HUES48 (cell line): ENCODE measurements around the gene S100A1.
A peak's percentile ranks its signal among the peaks of the same experiment; 100 is the strongest.
"Not testable (repeated sequence)": the region's sequence is repeated elsewhere in the genome, so short reads cannot be mapped to it uniquely, and the experiment has no call there.

ENCODE experiments used
- H3K27ac ChIP-seq: one replicate; pipeline ENCODE4 v1.7.0; 2013; ENCODE audit warnings: low read depth, low read length, inconsistent platforms
- H3K27me3 ChIP-seq: 2 replicates; pipeline ENCODE4 v1.6.1; 2013; ENCODE audit warnings: mild to moderate bottlenecking, low read length; ENCODE audit not compliant: control insufficient read depth, insufficient read depth
- H3K36me3 ChIP-seq: 2 replicates; pipeline ENCODE4 v1.6.1; 2013; ENCODE audit warnings: low read length; ENCODE audit not compliant: control insufficient read depth, insufficient read depth
- H3K4me1 ChIP-seq: 2 replicates; pipeline ENCODE4 v1.6.1; 2013; ENCODE audit warnings: mild to moderate bottlenecking, low read length; ENCODE audit not compliant: control insufficient read depth, insufficient read depth
- H3K4me3 ChIP-seq: 2 replicates; pipeline ENCODE4 v1.5.1; 2013; ENCODE audit warnings: mild to moderate bottlenecking, low read depth, low read length
- H3K9ac ChIP-seq: 2 replicates; pipeline ENCODE4 v1.6.1; 2013; ENCODE audit warnings: mild to moderate bottlenecking, low read depth, low read length, moderate library complexity
- H3K9me3 ChIP-seq: 2 replicates; pipeline ENCODE4 v1.6.1; 2013; ENCODE audit warnings: low read length; ENCODE audit not compliant: control insufficient read depth, insufficient read depth

Gene S100A1

GRCh38 chr1:153658400-153659174, 30.4 kb downstream of the S100A1 start, which contains the start of gene SNAPIN:
Gene SNAPIN, plus strand, starts transcription at chr1:153658703. Its CDS starts 41 bp downstream, at chr1:153658744.
- Histone ChIP-seq H3K27ac (peak within 1 kb of the TSS; percentile 95), H3K9ac (peak within 1 kb of the TSS; percentile 91), H3K4me3 (peak within 1 kb of the TSS; percentile 100), H3K36me3 (peaks cover 35% of the 10 kb centered on the region), H3K4me1 (peaks cover 5% of the 10 kb centered on the region), H3K9me3 (no peaks in the 10 kb centered on the region), H3K27me3 (no peaks in the 10 kb centered on the region)

GRCh38 chr1:153659175-153659534, 30.9 kb downstream of the S100A1 start:
- H3K27me3 ChIP-seq = no peaks in the 10 kb centered on the region
- H3K9ac ChIP-seq = peak overlapping the region; percentile 91; the same call in 1 of the 2 replicates
- H3K36me3 ChIP-seq = peaks cover 40% of the 10 kb centered on the region
- H3K4me1 ChIP-seq = peaks cover 5% of the 10 kb centered on the region
- H3K9me3 ChIP-seq = no peaks in the 10 kb centered on the region
- H3K4me3 ChIP-seq = peak overlapping the region; percentile 100
- peak overlapping the region; percentile 95 for H3K27ac ChIP-seq

DNA sequence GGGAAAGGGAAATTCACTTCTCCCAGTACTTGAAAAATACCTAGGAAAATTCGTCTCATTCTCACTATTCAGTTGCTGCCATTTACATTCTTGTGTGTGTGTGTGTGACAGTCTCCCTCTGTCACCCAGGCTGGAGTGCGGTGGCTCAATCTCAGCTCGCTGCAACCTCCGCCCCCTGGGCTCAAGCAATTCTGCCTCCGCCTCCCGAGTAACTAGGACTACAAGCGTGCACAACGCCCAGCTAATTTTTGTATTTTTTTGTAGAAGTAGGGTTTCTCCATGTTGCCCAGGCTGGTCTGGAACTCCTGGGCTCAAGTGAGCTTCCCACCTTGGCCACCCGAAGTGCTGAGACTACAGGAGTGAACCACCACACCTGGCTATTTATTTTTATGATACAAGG, 31.4 kb downstream of the S100A1 start:
- Histone ChIP-seq H3K9ac (no peak overlapping the region), H3K36me3 (peaks cover 45% of the 10 kb centered on the region), H3K27me3 (no peaks in the 10 kb centered on the region), H3K9me3 (no peaks in the 10 kb centered on the region), H3K27ac (no peak overlapping the region), H3K4me1 (peaks cover 5% of the 10 kb centered on the region), H3K4me3 (peak overlapping the region; percentile 100)

DNA sequence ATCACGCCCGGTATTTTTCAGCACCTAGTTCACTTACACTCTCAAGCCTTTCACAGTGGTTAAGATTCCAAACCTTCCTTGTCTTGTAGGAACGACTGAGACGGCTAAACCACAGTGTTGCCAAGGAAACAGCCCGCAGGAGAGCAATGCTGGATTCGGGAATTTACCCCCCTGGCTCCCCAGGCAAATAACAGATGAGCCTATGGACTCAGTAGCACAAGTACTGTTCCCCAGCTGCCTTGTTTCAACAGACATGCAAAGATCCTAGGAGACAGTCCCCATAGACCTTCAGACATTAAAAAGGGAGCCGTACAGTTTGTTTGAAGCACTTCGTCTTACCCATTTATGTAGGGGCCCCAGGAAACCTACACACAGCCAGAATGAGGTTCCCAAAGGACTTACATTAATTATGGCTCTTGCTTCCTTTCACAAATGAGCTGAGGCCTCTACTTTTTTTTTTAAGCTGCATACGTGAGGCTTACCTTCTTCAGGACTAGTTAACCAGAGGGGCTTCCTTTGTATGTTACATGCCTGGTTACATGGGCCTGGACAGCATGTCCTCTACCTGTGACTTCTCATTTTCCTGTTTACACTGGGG, 33.0 kb downstream of the S100A1 start:
- Histone ChIP-seq H3K4me3 (no peak overlapping the region), H3K9ac (no peak overlapping the region), H3K36me3 (peaks cover 61% of the 10 kb centered on the region), H3K27ac (no peak overlapping the region), H3K9me3 (no peaks in the 10 kb centered on the region), H3K27me3 (no peaks in the 10 kb centered on the region), H3K4me1 (peaks cover 5% of the 10 kb centered on the region)

GRCh38 chr1:153662269-153662668, 34.0 kb downstream of the S100A1 start:
- H3K4me1 ChIP-seq = peaks cover 5% of the 10 kb centered on the region
- peaks cover 72% of the 10 kb centered on the region for H3K36me3 ChIP-seq
- H3K9ac ChIP-seq = no peak overlapping the region

DNA sequence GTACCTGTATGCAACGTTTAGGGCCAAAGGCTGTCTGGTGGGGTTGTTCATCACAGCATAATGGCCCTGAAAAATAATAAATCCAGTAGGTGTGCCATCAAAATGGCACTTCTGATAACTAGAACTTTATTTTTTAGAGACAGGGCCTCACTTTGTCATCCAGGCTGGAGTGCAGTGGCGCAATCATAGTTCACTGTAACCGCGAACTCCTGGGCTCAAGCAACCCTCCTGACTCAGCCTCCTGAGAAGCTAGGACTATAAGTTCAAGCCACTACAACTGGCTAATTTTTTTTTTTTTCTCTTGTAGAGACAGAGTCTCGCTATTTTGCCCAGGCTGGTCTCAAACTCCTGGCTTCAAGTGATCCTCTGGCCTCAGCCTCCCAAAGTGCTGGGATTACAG, 35.0 kb downstream of the S100A1 start:
- H3K9ac ChIP-seq = no peak overlapping the region

More at GRCh38 chr1:153662269-153662668, 34.0 kb downstream of the S100A1 start:
- no peak overlapping the region for H3K27ac ChIP-seq
- no peak overlapping the region for H3K4me3 ChIP-seq
- no peaks in the 10 kb centered on the region for H3K27me3 ChIP-seq
- H3K9me3 ChIP-seq = no peaks in the 10 kb centered on the region

GRCh38 chr1:153667439-153667838, 39.2 kb downstream of the S100A1 start:
- H3K4me1 ChIP-seq = peaks cover 4% of the 10 kb centered on the region; the same call in 1 of the 2 replicates
- no peaks in the 10 kb centered on the region for H3K9me3 ChIP-seq
- H3K27me3 ChIP-seq = no peaks in the 10 kb centered on the region
- no peak overlapping the region for H3K9ac ChIP-seq
- no peak overlapping the region for H3K4me3 ChIP-seq
- peaks cover 76% of the 10 kb centered on the region for H3K36me3 ChIP-seq
- H3K27ac ChIP-seq = no peak overlapping the region

More for the DNA sequence above, 35.0 kb downstream of the S100A1 start:
- no peaks in the 10 kb centered on the region for H3K27me3 ChIP-seq
- no peak overlapping the region for H3K27ac ChIP-seq
- H3K9me3 ChIP-seq = no peaks in the 10 kb centered on the region
- H3K4me1 ChIP-seq = peaks cover 5% of the 10 kb centered on the region
- H3K4me3 ChIP-seq = no peak overlapping the region
- H3K36me3 ChIP-seq = peaks cover 81% of the 10 kb centered on the region

- not testable (repeated sequence) for H3K9ac ChIP-seq, H3K27me3 ChIP-seq, H3K4me1 ChIP-seq, H3K27ac ChIP-seq, H3K9me3 ChIP-seq, H3K4me3 ChIP-seq
- peaks cover 64% of the 10 kb centered on the region for H3K36me3 ChIP-seq
Measured at GRCh38 chr1:153668672-153669071, 40.4 kb downstream of the S100A1 start.

GRCh38 chr1:153669606-153670005, 41.4 kb downstream of the S100A1 start:
- no peaks in the 10 kb centered on the region for H3K9me3 ChIP-seq
- no peaks in the 10 kb centered on the region for H3K27me3 ChIP-seq
- H3K27ac ChIP-seq = no peak overlapping the region
- H3K9ac ChIP-seq = 0 out of 2 replicates have a peak overlapping the region, but pooled peaks have one; percentile 93
- H3K4me3 ChIP-seq = peak overlapping the region; percentile 78
- peaks cover 4% of the 10 kb centered on the region; the same call in 1 of the 2 replicates for H3K4me1 ChIP-seq
- peaks cover 54% of the 10 kb centered on the region for H3K36me3 ChIP-seq

- Histone ChIP-seq H3K36me3 (peaks cover 47% of the 10 kb centered on the region), H3K4me3 (peak overlapping the region; percentile 78), H3K4me1 (peaks cover 4% of the 10 kb centered on the region; the same call in 1 of the 2 replicates), H3K27ac (peak overlapping the region; percentile 86), H3K9me3 (no peaks in the 10 kb centered on the region), H3K27me3 (no peaks in the 10 kb centered on the region), H3K9ac (peak overlapping the region; percentile 93)
Measured at GRCh38 chr1:153670257-153670858, 42.1 kb downstream of the S100A1 start.
